NCI-H82 treated with DMSO at 0.1 percent for 48 hours (cell line): ENCODE data around the gene ZMYM5.
"Not testable (repeated sequence)": the region's sequence is repeated elsewhere in the genome, so short reads cannot be mapped to it uniquely, and the experiment has no call there.

Experiments used
- DNase-seq: peaks from one replicate; lab custom pipeline; 2025; ENCODE audit not compliant: unreplicated experiment; lab: John Stamatoyannopoulos, UW

Gene ZMYM5

GRCh38 chr13:19822673-19823072 is 40.8 kb downstream of the ZMYM5 start:
- DNase-seq, result no peak

- no peak for DNase-seq
These were observed 45.1 kb downstream of the ZMYM5 start for GRCh38 chr13:19818223-19818842.

DNA sequence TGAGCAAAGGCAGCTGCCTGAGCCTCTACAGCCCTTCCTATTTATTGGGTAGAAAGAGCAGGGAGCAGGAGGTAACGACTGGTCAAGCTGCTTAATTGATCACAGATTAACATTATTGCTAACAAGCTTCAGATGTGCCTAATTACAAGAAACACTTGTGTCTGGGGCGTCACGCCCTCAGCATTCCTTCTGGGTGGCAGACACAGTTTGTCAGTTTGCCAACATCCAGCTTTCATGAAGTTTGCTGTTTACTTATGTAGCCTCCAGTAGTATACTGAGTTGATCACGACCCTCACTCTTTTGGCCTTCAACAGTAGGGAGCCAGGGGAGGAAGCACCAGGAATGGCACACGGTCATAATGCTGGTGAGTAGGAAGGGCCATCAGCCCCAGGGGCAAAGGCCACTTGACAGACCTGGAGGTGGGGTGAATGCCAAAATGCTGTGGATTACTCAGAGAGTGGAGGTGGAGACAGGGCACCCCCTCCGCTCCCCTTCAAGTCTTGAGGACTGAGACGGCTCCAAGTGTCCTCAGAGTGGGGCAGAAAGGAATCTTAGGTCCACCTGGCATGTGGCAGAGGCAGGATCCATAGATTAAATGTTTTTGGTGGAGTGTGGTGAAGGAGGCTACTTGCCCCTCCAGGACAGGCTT is 45.8 kb downstream of the ZMYM5 start:
- no peak for DNase-seq

GRCh38 chr13:19817106-19817505 is 46.3 kb downstream of the ZMYM5 start:
- DNase-seq, result no peak

DNA sequence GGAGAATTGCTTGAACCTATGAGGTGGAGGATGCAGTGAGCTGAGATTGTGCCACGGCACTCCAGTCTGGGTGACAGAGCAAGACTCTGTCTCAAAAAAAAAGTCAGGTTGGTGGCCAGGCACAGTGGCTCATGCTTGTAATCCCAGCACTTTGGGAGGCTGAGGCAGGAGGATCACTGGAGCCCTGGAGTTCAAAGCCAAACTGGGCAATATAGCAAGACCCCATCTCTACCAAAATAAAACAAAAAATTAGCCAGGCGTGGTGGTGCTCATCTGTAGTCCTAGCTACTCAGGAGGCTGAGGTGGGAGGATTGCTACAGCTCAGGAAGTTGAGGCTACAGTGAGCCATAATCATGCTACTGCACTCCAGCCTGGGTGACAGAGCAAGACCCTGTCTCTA is 47.6 kb downstream of the ZMYM5 start:
- DNase-seq, result not testable (repeated sequence)

GRCh38 chr13:19810996-19811881 is 52.2 kb downstream of the ZMYM5 start:
- DNase-seq, result no peak

DNA sequence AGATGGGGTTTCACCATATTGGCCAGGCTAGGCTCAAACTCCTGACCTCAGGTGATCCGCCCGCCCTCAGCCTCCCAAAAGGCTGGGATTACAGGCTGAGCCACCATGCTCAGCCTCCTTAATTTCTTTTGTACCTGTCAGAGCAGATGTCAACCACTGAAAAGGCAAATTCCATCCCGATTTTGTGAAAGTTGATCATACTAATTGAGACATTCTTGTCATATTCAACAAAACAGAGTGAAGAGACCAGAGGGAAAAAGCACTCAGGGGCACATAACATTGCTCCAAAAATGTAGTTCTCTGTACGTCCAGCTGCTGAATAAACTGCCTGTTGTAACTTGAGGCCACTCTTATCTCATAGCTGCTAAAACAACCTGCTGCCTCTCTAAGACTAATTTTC is 53.3 kb downstream of the ZMYM5 start:
- DNase-seq, result no peak

GRCh38 chr13:19805765-19806164 is 57.7 kb downstream of the ZMYM5 start:
- no peak for DNase-seq

DNA sequence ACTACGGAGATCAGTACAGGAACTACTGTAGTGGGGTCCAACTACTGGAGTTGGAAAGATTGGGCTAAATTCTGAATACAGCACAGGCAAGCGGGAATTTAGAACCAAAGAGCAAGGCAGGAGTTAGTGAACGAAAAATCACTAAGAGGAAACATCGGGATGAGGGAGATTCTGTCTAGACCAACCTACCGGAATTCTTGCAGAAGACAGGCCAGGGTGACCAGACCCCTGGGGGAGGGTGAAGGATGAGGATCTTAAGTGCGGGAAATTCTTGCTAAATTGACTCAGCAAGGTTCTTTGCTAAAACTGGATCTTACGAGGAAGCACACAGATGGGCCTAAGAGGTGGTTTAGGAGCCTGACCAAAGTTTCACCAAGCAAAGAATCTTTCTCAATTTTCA is 67.5 kb downstream of the ZMYM5 start:
- DNase-seq, result no peak

DNA sequence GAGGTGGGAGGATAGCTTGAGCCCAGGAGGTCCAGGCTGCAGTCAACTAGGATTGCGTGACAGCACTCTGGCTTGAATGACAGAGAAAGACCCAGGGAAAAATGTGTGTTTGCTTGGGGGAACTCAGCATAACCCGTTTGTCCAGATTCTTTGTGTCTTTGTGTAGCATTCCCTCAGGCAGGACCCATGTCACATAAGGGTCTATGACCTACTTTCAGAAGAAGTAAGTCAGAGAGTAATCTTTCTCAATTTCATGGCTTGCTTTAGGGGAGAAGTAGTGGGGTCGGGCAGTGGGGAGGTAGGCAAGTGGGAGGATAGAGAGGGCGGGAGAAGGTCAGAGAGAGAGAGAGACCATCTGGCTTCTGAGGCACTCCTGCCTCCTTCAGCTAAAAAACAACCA is 68.8 kb downstream of the ZMYM5 start:
- no peak for DNase-seq

DNA sequence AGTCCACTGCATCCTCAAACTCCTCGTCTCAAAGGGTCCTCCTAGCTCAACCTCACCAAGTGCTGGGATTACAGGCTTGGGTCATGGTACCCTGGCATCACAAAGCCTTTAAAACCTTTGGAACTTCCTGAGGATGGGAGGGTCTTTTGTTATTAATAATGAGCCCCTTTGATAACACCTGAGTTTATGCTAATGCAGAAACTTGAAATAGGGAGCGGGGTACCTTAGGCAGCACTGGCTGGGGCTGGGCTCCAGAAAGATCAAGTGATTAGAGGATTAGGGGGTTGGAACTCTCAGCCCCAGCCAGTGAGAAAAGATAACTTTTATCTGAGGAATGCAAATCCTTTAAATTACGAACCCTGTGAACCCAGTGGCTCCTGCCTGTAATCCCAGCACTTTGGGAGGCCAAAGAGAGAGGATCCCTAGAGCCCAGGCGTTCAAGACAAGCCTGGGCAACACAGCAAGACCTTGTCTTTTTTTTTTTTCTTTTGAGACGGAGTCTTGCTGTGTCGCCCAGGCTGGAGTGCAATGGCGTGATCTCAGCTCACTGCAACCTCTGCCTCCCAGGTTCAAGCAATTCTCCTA is 71.4 kb downstream of the ZMYM5 start:
- DNase-seq, result peak; percentile 66

DNA sequence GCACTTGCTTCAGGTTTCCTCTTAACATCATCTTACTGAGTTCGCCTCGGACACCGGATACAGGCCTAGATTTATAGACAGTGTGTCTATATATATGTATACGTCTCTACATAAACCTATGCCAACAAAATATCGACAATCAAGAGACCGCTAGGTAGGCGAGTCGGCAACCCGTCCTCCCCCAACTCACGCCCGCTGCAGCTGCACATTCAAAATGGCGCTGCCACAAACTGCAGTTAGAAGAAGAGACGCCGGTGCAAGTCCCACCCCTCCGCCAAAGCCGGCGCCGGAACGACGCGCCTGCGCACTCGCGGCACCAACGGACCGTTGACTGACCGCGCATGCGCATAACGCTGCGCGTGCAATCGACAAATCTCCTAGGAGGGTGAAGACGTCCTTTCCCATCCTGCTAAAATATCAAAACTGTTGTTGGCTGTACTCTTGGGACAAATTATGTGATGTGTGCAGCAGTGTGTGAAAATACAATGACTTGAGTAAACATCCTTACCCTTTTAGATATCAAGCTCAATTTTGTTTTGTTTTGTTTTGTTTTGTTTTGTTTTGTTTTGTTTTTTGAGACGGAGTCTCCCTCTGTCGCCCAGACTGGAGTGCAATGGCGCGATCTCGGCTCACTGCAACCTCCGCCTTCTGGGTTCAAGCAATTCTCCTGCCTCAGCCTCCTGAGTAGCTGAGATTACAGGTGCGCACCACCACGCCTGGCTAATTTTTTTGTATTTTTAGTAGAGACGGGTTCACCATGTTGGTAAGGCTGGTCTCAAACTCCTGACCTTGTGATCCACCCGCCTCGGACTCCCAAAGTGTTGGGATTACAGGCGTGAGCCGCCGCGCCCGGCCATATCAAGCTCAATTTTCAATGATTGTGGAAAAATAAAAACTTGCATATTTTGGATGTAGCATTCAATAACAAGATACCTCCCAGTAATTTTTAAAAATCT is 80.4 kb downstream of the ZMYM5 start, which contains the start of gene PSPC1:
Gene PSPC1 (minus strand): TSS at position 219 of the 956 bp plus-strand sequence. CDS start 188 bp downstream, at position 31.
- DNase-seq, result peak; percentile 94

GRCh38 chr13:19782049-19782726 is 81.3 kb downstream of the ZMYM5 start:
- no peak for DNase-seq

- peak; percentile 9 for DNase-seq
These were observed 81.9 kb downstream of the ZMYM5 start for GRCh38 chr13:19781526-19781925.

DNA sequence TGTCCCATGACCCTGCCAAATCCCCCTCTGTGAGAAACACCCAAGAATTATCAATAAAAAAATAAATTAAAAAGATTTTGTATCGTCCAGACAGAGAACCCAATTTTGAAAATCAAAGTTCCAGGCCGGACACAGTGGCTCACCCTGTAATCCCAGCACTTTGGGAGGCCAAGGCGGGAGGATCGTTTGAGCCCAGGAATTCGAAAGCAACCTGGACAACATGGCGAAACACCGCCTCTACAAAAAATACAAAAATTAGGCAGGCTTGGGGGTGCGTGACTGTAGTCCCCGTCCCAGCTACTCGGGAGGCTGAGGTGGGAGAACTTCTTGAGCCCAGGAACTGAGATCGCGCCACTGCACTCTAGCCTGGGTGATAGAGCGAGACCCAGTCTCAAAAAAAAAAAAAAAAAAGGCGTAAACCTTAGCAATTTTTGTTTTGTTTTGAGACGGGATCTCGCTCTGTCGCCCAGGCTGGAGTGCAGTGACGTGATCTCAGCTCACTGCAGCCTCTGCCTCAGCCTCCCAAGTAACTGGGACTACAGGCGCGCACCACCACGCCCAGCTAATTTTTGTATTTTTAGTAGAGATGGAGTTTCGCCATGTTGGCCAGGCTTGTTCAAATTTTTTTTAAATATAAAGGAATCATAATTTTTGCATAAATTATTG is 82.6 kb downstream of the ZMYM5 start:
- not testable (repeated sequence) for DNase-seq
